Measurements from ENCODE around the gene SPATA45. TPM values are rescaled to one million over a fixed set of nuclear protein-coding genes. Genes with fewer than 3 reads are reported as not detected.

SPATA45 gene
- total RNA-seq: not detected in 2 replicates

DNA sequence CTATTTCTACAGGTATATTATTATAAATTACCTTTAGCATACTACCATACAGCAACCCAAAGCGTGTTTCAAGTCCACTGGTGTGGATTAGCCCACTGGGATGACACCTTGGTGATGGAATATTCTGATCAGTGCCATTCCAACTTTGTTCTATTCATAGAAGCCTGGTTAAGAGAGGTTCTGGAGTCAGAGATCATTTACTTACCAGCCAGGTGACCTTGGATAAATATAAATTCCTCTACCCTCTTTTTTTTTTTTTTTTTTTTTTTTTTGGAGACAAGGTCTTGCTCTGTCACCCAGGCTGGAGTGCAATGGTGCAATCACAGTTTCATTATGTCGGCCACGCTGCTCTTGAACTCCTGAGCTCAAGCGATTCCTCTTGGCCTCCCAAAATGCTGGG is at the start of gene SPATA45:
SPATA45 (minus strand) TSS at position 101 of the 400 bp plus-strand sequence. CDS start 11,500 bp downstream, outside the sequence.

DNA sequence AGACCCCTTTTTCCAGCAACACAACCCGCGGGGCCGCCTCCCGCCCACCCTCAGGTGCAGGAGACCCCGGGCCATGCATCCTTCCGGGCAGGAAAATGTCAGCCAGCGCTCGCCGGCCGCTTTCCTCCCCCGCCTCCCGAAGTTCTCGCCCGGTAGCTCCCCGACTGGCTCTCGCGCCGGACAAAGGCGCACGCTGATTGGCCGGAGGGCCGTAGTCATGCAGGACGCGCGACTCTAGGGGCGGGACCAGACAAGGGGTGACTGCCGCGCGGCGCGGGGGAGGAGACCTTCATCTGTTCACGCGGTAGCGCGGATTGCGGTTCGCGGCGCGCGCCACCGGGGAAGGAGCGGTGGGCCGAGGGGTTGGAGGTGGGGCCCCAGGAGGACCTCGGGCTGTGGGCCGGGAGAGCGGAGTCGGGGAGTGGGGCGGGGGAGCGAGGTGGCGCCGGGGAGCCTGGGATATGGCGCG is 10.6 kb upstream of the SPATA45 start, which contains the start of gene FLVCR1:
FLVCR1 (plus strand) TSS at position 284 of the 469 bp plus-strand sequence; CDS start at position 462, 178 bp downstream.

DNA sequence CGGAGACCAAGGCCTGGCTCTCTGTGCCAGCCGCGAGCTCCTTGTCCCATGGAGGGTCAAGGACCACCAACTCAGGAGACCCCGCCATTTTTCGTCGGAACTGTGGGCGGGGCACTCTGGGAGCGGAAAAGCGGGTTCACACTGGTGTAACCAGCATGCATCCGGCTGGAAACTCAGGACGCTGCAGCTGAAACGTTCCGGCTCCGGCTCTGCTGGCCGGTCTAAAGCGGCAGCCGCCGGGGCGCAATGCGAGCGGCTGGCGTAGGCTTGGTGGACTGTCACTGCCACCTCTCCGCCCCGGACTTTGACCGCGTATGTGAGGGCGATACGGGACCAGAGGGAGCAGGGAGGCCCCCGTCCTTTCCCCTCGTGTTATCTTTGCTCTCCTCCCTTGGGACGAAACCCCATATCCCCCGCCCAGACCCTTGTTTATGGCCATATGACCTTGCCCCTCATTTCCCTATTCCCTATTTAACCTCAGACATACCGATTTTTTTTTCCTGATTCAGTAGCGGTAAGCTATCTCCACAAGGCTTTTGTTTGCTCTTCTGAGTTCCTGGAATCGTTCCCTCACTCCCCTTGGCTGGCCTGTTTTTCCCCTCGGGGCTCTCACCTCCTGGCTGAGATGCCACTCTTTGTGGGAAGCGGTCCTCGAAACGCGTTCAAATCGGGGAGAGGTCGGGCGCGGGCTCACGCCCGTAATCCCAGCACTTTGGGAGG is 55.6 kb downstream of the SPATA45 start, which contains the start of the genes NSL1 and TATDN3:
NSL1 (minus strand) TSS at position 102 of the 720 bp plus-strand sequence; CDS start at position 88, 14 bp downstream.
TATDN3 (plus strand) TSS at position 219 of the 720 bp plus-strand sequence; CDS start at position 247, 28 bp downstream.

Other genes with a start within 250 kb of the SPATA45 start
- 0.65 and 4.9 TPM in 2 replicates for gene ATF3, start 238.9 kb downstream of the SPATA45 start, total RNA-seq
- gene BATF3, start 147.8 kb downstream of the SPATA45 start, total RNA-seq: 0.15 and 0.97 TPM in 2 replicates
- gene NSL1, start 55.9 kb downstream of the SPATA45 start, total RNA-seq: 33.5 and 46.5 TPM in 2 replicates
- 16.6 and 26.9 TPM in 2 replicates for gene TATDN3, start 55.8 kb downstream of the SPATA45 start, total RNA-seq
- gene FLVCR1, start 10.6 kb upstream of the SPATA45 start, total RNA-seq: 9.0 and 9.4 TPM in 2 replicates
- 0.30 and 0.32 TPM in 2 replicates for gene VASH2, start 102.9 kb upstream of the SPATA45 start, total RNA-seq
- gene ANGEL2, start 168.2 kb upstream of the SPATA45 start, total RNA-seq: 40.9 and 49.5 TPM in 2 replicates
- 19.8 and 22.9 TPM in 2 replicates for gene RPS6KC1, start 203.6 kb upstream of the SPATA45 start, total RNA-seq

Data from epithelial cell of umbilical artery (primary cell).